GM12878 (cell line): ENCODE data around the gene DIO2. TPM values are rescaled to one million over a fixed set of nuclear protein-coding genes. Genes with fewer than 3 reads are reported as not detected.

ENCODE experiments used
- ATAC-seq: fragments of 200-7000 bp; cut with Tn5 transposase; 3 replicates; pipeline ENCODE4 v1.9.1; 2020; ENCODE audit warnings: mild to moderate bottlenecking, moderate library complexity
- BruUV-seq: library from RNA; stranded (reverse); fragments of 400-500 nt; replicated peaks from 2 replicates; lab custom pipeline; 2021; lab: Mats Ljungman, UMichigan
- CTCF ChIA-PET: fragments of 300-600 bp; sonication (Branson Sonifier 250); formaldehyde crosslinking; extraction: SDS; loops from one replicate; lab custom pipeline; 2021; ENCODE audit warnings: inconsistent platforms; lab: Yijun Ruan, JAX
- POLR2A ChIA-PET: fragments of 350-600 bp; formaldehyde crosslinking; extraction: SDS; loops from one replicate; lab custom pipeline; 2021; ENCODE audit warnings: inconsistent platforms; lab: Charles Lee
- RAD21 ChIA-PET: fragments of 300-600 bp; sonication (Branson Sonifier 250); formaldehyde crosslinking; loops from one replicate; lab custom pipeline; 2023; ENCODE audit warnings: antibody characterized with exemption; ENCODE audit not compliant: unreplicated experiment; lab: Charles Lee
- SMC1A ChIA-PET: fragments of 300-600 bp; sonication (Branson Sonifier 250); formaldehyde crosslinking; loops from one replicate; lab custom pipeline; 2023; ENCODE audit not compliant: unreplicated experiment, uncharacterized antibody; lab: Charles Lee
- DNase-seq: peaks from one replicate; pipeline ENCODE4 v3.0.0-alpha.2; 2011; ENCODE audit warnings: low read depth, low spot score
- FAIRE-seq: peaks from 3 replicates; lab custom pipeline; 2011; peaks lifted over from hg19 to GRCh38; lab: Jason Lieb, UNC
- H2AFZ ChIP-seq: 2 replicates; pipeline ENCODE4 v1.6.0; 2011; ENCODE audit warnings: low read depth, low read length, control low read depth; ENCODE audit not compliant: control insufficient read depth
- H3K27ac ChIP-seq: 2 replicates; pipeline ENCODE4 v1.5.1; 2011; ENCODE audit warnings: control low read depth; ENCODE audit not compliant: control insufficient read depth, insufficient read depth
- H3K27me3 ChIP-seq, 2 experiments: replicated peaks in 1 of 2; 2 replicates each; pipeline versions ENCODE4 v1.6.0 to v1.6.1; 2011; ENCODE audit warnings: low read length in 1 of 2; ENCODE audit not compliant: control insufficient read depth in 2 of 2, insufficient read depth in 2 of 2
- H3K36me3 ChIP-seq, 2 experiments: 2 replicates each; pipeline ENCODE4 v1.5.1; 2011; ENCODE audit warnings: low read length in 1 of 2; ENCODE audit not compliant: control insufficient read depth in 2 of 2, insufficient read depth in 2 of 2
- H3K4me1 ChIP-seq: 2 replicates; pipeline ENCODE4 v1.6.1; 2011; ENCODE audit warnings: mild to moderate bottlenecking, low read length, moderate library complexity, mixed read lengths; ENCODE audit not compliant: control insufficient read depth, insufficient read depth
- H3K4me2 ChIP-seq: 2 replicates; pipeline ENCODE4 v1.6.0; 2011; ENCODE audit warnings: control low read depth; ENCODE audit not compliant: control insufficient read depth, insufficient read depth
- H3K4me3 ChIP-seq: fragments of 200-600 bp; sonication (generic); 2 replicates; pipeline ENCODE4 v1.5.1; 2016
- H3K79me2 ChIP-seq: 2 replicates; pipeline ENCODE4 v1.6.0; 2011; ENCODE audit warnings: low read length; ENCODE audit not compliant: control insufficient read depth, insufficient read depth
- H3K9ac ChIP-seq: 2 replicates; pipeline ENCODE4 v1.8.0; 2011; ENCODE audit warnings: low read length, control low read depth, mixed read lengths; ENCODE audit not compliant: control insufficient read depth, insufficient read depth
- H3K9me3 ChIP-seq: replicated peaks from 3 replicates; pipeline ENCODE4 v1.5.1; 2011; ENCODE audit warnings: mild to moderate bottlenecking, low read length; ENCODE audit not compliant: control insufficient read depth, insufficient read depth
- H4K20me1 ChIP-seq: 2 replicates; pipeline ENCODE4 v1.6.0; 2011; ENCODE audit not compliant: control insufficient read depth, insufficient read depth
- ATF7 ChIP-seq: fragments of 450-650 bp; IDR thresholded peaks from 2 replicates; pipeline ENCODE4 v1.6.1; 2016; ENCODE audit warnings: low read depth, mild to moderate bottlenecking
- BACH1 ChIP-seq: fragments of 450-650 bp; IDR thresholded peaks from 2 replicates; pipeline ENCODE4 v1.6.1; 2017; ENCODE audit warnings: mild to moderate bottlenecking, borderline replicate concordance
- CEBPB ChIP-seq, 2 experiments: fragments of 150-350 bp in 1 of 2; IDR thresholded peaks; 2 replicates each; pipeline ENCODE4 v1.6.1; 2012 to 2014; ENCODE audit warnings: low read depth in 2 of 2, low read length in 2 of 2, borderline replicate concordance in 1 of 2, inconsistent platforms in 1 of 2
- POU2F2 ChIP-seq: IDR thresholded peaks from 3 replicates; pipeline ENCODE4 v1.6.1; 2011; ENCODE audit warnings: low read depth, mild to moderate bottlenecking, low read length, borderline replicate concordance
- RELA ChIP-seq: fragments of 450-650 bp; IDR thresholded peaks from 2 replicates; pipeline ENCODE4 v1.8.0; 2014; ENCODE audit warnings: borderline replicate concordance; ENCODE audit not compliant: partially characterized antibody
- SMC3 ChIP-seq: IDR thresholded peaks from 2 replicates; pipeline ENCODE4 v1.6.1; 2011; ENCODE audit warnings: low read length, improper control_type of control experiment, borderline replicate concordance
- WRNIP1 ChIP-seq: IDR thresholded peaks from 2 replicates; pipeline ENCODE4 v1.6.1; 2011; ENCODE audit warnings: low read depth, low read length, improper control_type of control experiment, borderline replicate concordance
- YY1 ChIP-seq: IDR thresholded peaks from 2 replicates; pipeline ENCODE4 v1.6.1; 2011; ENCODE audit warnings: low read depth, mild to moderate bottlenecking, low read length
- WGBS: methylation state at CpG from one replicate; pipeline ENCODE4 v1.1.6; 2016; ENCODE audit warnings: low lambda C conversion rate; ENCODE audit not compliant: insufficient replicate concordance, insufficient coverage; ENCODE audit errors: missing lambda C conversion rate; 5-methylcytosine and 5-hydroxymethylcytosine counted together
- in situ Hi-C: fragments of 300-500 bp; cut with MboI; formaldehyde crosslinking; loops from 9 replicates; pipeline ENCODE4 v1.14.3; 2018; ENCODE audit warnings: mixed read lengths
- intact Hi-C: fragments of 100-400 bp; cut with micrococcal nuclease; formaldehyde crosslinking; loops from one replicate; pipeline ENCODE4 v1.14.2; 2022; ENCODE audit not compliant: unreplicated experiment
- polyA plus RNA-seq, 11 experiments: library from polyadenylated mRNA; depleted of rRNA in 4 of 11; unstranded in 6 of 11; stranded (reverse) in 5 of 11; fragments of >200 nt; fragmentation: Nextera tagmentation in 4 of 11; fragmentation: Illumina TruSeq in 1 of 11; extraction: Ambion mirVana in 4 of 11; extraction: Trizol in 1 of 11; gene quantifications; 1 replicate in 1 of 11; 2 replicates in 10 of 11; pipeline versions ENCODE4 v1.2.1 to v1.2.3, GENCODE V29; 2011 to 2016; ENCODE audit warnings: inconsistent platforms in 2 of 11, missing spikeins in 2 of 11, low read depth in 1 of 11
- total RNA-seq, 4 experiments: library from RNA; depleted of rRNA in 3 of 4; stranded (reverse); fragments of >200 nt in 3 of 4; fragmentation: Illumina TruSeq in 1 of 4; extraction: Trizol in 1 of 4; gene quantifications; 2 replicates each; pipeline versions ENCODE4 v1.2.1 to v1.2.3, GENCODE V29; 2013 to 2021
- TF ChIP-seq, protein P1 (sequence below): fragments of 150-350 bp; IDR thresholded peaks from 2 replicates; pipeline ENCODE4 v1.6.1; 2014; ENCODE audit warnings: mild to moderate bottlenecking, low read depth, low read length
- TF ChIP-seq, protein P2 (sequence below): fragments of 150-350 bp; IDR thresholded peaks from 2 replicates; pipeline ENCODE4 v1.6.1; 2016; ENCODE audit warnings: low read depth, low read length

Gene DIO2
- total and polyA plus RNA-seq, 10 of the 15 experiments (the other 5 are each of a cell fraction or from before 2014, with no cell fraction given): not detected

DNA sequence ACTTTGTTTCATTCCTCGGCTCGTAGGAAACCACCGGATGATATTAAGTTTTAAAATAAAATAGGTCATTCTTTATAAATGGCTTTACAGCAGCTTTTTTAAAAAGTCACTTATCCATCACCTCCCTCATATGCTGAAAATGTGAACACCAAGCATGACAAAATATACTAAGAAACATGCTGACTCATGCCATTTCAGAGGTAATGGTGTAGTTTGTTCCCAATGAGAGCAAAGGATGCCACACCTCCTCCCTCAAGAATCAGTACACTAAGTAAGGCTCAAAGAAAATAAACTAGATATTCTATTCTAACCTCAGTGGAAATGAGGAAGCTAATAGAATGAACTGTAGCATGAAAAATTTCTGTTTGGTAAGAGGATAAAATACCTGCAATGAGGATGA, 5.5 kb upstream of the DIO2 start:
- no TSS peak for BruUV-seq
- H3K79me2 ChIP-seq: no peaks in the 10 kb centered on the region
- SMC1A ChIA-PET: interaction anchor here (0.6 to 1.3 kb wide), 4 partner anchors 15 to 489 kb away, joined by 3 read pairs; no protein-coding TSS in a partner anchor
- RAD21 ChIA-PET: no interaction called here
- no peaks in the 10 kb centered on the region for H4K20me1 ChIP-seq
- no peak for ATAC-seq
- H3K27ac ChIP-seq: no peak overlapping the region
- H2AFZ ChIP-seq: no peak overlapping the region
- POLR2A ChIA-PET: no interaction called here
- no peak for TF ChIP-seq ATF7
- TF ChIP-seq RELA: no peak
- no peak for TF ChIP-seq WRNIP1
- no peak for TF ChIP-seq YY1
- TF ChIP-seq BACH1: no peak
- no peak for TF ChIP-seq SMC3
- TF ChIP-seq, all 136 proteins: peak for 0
- Histone ChIP-seq H3K4me2 (no peak overlapping the region), H3K4me3 (no peak overlapping the region), H3K36me3 (no peaks in the 10 kb centered on the region), H3K9me3 (no peaks in the 10 kb centered on the region), H3K4me1 (no peaks in the 10 kb centered on the region), H3K27me3 (no peaks in the 10 kb centered on the region), H3K9ac (no peak overlapping the region)
- 3% methylated on average over 3 of the region's 3 CpGs for WGBS
- no peak for DNase-seq
- in situ Hi-C loops: no loop called here
- CTCF ChIA-PET: interaction anchor here (0.5 to 2.0 kb wide), 5 partner anchors 10 to 1283 kb away, joined by 3 to 7 read pairs (median 3); no protein-coding TSS in a partner anchor
- intact Hi-C loops: no loop called here
- no peak for FAIRE-seq

DNA sequence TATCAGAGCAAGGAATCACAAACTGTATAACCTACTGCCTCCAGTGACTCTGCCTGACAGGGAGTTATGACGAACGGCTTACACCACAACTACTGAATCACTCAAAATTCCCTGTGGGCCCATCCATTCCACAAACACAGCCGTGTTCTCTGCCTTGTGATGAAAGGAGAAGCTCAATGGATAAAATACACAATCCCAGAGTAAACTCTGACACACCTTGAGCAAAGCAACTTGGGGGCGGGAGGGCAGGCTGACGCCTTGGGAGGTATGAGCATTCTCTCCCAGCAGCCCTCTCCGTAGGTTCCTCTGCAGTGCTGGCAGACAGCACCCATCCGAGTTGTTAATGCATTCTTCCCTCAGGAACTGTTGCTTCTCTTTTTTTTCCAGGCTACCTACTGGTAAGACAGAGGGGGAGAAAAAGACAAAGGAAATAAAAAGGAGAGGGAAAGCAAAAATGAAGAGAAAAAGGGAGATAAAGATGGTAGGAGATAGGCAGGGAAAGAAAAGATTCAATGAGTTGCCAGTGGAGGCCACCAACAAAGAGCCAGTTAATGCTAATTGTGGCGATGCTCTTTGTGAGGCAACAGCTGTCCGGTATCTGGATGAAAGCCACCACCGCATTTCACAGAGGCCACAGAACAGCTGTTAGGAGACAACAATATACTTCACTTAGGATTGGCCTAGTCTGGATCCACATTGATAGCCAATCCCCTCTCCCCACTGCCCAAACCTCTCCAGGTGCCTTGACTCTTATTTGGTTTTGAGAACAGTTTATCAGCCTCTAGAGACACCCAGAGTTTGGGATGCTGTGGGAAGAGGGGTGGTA, 4.7 kb upstream of the DIO2 start:
- ChIA-PET CTCF (interaction anchor here (0.5 to 2.0 kb wide), 3 partner anchors 635 to 1282 kb away, joined by 3 to 7 read pairs (median 3); no protein-coding TSS in a partner anchor), RAD21 (no interaction called here), POLR2A (no interaction called here), SMC1A (interaction anchor here (1.0 kb wide), 1 partner anchor 113 kb away, joined by 3 read pairs; no protein-coding TSS in a partner anchor)
- no peak overlapping the region for H3K4me2 ChIP-seq
- FAIRE-seq (no peak), ATAC-seq (no peak), DNase-seq (no peak)
- intact Hi-C loops (no loop called here), in situ Hi-C loops (no loop called here)
- H3K4me3 ChIP-seq: no peak overlapping the region
- no peaks in the 10 kb centered on the region for H3K27me3 ChIP-seq
- no peak overlapping the region for H3K9ac ChIP-seq
- BruUV-seq: no TSS peak
- no peak overlapping the region for H3K27ac ChIP-seq
- no peaks in the 10 kb centered on the region for H3K79me2 ChIP-seq
- H3K4me1 ChIP-seq: no peaks in the 10 kb centered on the region
- H4K20me1 ChIP-seq: no peaks in the 10 kb centered on the region
- H2AFZ ChIP-seq: no peak overlapping the region
- no peaks in the 10 kb centered on the region for H3K36me3 ChIP-seq
- H3K9me3 ChIP-seq: no peaks in the 10 kb centered on the region
- 39% methylated on average over 10 of the region's 10 CpGs for WGBS
- TF ChIP-seq, protein P1, sequence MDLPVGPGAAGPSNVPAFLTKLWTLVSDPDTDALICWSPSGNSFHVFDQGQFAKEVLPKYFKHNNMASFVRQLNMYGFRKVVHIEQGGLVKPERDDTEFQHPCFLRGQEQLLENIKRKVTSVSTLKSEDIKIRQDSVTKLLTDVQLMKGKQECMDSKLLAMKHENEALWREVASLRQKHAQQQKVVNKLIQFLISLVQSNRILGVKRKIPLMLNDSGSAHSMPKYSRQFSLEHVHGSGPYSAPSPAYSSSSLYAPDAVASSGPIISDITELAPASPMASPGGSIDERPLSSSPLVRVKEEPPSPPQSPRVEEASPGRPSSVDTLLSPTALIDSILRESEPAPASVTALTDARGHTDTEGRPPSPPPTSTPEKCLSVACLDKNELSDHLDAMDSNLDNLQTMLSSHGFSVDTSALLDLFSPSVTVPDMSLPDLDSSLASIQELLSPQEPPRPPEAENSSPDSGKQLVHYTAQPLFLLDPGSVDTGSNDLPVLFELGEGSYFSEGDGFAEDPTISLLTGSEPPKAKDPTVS: no peak
- no peak for TF ChIP-seq CEBPB (IDR thresholded peaks at IDR 0.05; ENCODE audit: borderline replicate concordance in 1 of 2, low read depth in 2 of 2, low read length in 2 of 2)
- TF ChIP-seq, protein P2, sequence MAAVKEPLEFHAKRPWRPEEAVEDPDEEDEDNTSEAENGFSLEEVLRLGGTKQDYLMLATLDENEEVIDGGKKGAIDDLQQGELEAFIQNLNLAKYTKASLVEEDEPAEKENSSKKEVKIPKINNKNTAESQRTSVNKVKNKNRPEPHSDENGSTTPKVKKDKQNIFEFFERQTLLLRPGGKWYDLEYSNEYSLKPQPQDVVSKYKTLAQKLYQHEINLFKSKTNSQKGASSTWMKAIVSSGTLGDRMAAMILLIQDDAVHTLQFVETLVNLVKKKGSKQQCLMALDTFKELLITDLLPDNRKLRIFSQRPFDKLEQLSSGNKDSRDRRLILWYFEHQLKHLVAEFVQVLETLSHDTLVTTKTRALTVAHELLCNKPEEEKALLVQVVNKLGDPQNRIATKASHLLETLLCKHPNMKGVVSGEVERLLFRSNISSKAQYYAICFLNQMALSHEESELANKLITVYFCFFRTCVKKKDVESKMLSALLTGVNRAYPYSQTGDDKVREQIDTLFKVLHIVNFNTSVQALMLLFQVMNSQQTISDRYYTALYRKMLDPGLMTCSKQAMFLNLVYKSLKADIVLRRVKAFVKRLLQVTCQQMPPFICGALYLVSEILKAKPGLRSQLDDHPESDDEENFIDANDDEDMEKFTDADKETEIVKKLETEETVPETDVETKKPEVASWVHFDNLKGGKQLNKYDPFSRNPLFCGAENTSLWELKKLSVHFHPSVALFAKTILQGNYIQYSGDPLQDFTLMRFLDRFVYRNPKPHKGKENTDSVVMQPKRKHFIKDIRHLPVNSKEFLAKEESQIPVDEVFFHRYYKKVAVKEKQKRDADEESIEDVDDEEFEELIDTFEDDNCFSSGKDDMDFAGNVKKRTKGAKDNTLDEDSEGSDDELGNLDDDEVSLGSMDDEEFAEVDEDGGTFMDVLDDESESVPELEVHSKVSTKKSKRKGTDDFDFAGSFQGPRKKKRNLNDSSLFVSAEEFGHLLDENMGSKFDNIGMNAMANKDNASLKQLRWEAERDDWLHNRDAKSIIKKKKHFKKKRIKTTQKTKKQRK: no peak
- TF ChIP-seq POU2F2: no peak
